GM21381 (cell line): Measurements from ENCODE around the gene SLC16A9.
A peak's percentile ranks its signal among the peaks of the same experiment; 100 is the strongest.
"Not testable (repeated sequence)": the region's sequence is repeated elsewhere in the genome, so short reads cannot be mapped to it uniquely, and the experiment has no call there.

Experiments used
- ATAC-seq: cut with Tn5 transposase; IDR thresholded peaks from one replicate; pipeline ENCODE4 v1.9.1; 2021; ENCODE audit warnings: mild to moderate bottlenecking, moderate library complexity; ENCODE audit not compliant: unreplicated experiment

SLC16A9 gene

DNA sequence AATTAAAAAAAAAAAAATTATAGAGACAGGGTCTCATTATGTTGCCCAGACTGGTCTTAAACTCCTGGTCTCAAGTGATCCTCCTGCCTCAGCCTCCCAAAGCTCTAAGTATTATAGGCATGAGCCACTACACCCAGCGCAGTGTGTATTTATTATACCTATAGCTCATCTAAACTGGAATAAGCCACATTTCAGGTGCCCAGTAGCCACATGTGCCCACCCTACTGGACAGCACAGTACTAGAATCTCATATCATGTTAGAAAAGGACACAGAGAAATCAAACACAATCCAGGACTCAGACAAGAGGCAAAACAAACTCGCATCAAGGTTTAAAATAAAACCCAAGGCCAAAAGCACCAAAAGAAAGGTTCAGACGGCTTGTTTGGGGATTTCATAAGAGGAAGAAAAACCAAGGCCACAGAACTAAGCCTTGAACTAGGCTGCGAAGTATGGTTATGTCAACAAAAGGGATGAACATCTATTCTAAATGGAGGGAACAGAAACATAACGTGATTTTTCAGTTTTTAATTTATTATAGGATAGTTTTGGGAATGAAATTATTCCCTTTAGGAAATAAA lies 32.3 kb downstream of the SLC16A9 start:
- no peak for ATAC-seq

DNA sequence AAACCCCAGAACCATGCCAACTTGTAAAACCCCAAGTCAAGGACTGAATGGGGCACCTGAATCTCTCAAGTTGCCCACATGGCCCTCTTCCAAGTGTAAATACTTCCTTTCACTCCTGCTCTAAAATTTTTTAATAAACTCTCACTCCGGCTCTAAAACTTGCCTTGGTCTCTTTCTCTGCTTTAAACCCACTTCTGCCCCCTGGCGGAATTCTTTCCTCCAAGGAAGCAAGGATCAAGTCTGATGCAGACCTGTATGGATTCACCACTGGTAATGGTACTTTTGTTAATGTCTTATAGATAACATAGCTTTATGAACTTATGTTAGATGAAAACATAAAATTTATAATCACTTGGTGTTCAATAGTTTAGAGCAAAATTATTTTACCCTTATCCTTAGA lies 33.8 kb downstream of the SLC16A9 start:
- no peak for ATAC-seq

DNA sequence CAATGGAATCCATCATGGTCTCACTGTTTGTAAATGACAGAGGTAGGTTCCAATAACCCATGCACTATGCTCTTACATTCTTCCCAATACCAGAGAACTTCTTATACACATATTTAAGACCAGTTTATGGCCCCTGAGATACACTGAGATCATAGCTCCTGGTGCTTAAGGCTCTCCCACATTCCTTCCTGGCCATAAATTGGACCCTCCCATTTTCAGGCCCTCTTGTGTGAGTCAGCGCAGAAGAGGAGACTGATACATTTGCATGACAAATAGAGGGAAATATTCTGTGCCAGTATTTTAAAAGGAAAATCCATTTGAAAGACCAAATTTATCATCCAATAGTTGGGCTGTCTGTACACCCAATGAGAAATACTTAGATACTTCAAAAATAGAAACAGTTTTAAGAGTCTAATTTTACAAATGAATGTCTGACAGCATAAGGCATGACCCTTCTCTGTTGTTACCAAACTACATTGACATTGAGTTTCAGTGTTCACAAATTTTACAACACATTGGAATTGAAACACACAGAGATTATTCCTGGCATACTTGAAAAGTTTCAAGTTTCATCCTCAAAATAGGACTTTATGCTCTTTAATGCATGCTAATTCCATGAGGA lies 35.3 kb downstream of the SLC16A9 start:
- no peak for ATAC-seq

DNA sequence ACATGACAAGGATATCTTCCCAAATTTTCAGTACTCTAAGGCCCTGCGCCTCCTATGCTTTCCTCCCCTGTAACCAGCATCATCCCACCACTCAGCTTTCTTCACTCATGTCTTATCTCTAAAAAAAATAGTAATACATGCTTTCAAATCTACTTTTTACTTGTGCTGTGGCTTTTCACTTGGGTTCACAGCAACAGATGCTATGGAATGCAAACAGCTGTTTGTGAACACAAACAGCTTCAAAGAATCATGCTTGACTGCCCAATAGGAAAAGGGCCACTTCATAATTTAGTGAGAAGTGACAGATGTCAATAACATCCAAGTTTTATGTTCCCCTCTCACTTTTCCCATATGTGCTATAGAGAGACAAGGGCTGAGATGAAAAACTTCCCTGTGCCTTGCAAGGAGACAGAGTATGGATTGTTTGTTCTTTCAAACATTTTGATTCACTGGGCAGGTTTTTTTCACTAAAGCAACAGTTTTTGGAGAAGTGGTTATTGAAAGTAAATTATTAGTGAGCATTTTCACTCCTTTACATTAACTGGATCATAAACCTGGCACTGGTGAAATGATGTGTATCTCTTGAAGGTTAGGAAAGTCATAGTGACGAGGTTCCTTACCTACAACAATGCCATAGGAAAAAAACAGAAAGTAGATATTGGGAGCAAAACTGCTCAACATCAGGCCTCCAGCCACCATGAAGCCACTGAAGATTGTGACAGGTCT lies 37.3 kb downstream of the SLC16A9 start:
- peak; percentile 46 for ATAC-seq

DNA sequence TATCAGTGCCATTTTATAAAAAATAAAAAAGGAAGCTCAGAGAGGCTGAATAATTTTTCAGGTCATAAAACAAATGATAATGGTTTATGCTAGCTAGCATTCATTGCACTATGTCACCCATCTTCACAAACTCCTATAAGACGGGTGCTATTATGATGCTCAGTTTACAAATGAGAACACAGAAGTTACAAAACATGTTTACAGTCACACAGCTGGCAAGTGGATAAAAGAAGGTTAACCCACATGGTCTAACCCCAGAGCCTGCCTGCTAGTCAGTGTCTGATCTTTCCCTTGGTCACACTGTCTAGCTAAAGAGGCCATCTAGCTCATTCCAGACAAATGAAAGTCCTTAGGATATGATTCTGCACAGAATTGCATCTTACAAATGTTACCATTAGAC lies 39.4 kb downstream of the SLC16A9 start:
- no peak for ATAC-seq

DNA sequence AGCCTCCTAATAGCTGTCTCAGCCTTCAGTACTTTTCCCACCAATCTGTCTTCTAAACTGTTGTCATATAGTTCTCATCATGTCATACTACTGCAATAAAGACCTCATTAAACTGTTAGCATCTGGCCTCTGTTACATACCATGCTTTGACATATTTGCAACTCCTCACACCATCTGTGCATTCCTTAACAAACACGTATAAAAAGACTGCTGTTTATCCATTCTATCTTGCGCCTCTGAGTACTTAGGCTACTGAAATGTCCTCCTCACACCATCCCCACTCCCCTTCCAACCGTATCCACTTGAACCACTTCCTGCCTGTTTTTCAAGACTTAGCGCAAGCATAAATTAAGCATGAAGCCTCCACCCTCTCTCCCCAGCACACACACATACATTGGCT lies 41.6 kb downstream of the SLC16A9 start:
- no peak for ATAC-seq

DNA sequence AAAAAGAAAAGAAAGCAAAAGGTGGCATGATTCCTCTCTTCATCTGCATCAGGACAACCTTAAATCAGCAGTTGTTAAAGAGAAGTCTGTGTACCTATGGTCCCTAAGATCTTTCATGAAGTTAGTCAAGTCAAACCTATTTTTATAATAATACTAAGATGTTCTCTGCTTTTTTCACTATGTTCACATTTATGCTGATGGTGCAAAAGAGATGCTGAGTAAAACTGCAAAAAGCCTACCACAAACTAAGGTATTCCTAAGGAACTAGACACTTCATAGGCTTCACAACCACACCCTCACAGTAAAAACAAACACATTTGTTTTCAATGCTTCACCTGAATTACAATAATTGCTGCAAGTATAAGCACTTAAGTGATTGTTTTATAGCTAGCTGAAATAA lies 43.3 kb downstream of the SLC16A9 start:
- ATAC-seq, result no peak

DNA sequence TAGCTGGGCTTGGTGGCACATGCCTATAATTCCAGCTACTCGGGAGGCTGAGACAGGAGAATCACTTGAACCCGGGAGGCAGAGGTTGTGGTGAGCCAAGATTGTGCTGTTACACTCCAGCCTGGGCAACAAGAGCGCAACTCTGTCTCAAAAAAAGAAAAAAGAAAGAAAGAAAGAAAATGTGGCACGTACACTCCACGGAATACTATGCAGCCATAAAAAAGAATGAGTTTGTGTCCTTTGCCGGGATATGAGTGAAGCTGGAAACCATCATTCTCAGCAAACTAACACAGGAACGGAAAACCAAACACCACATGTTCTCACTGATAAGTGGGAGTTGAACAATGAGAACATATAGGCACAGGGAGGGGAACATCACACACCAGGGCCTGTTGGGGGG lies 46.4 kb downstream of the SLC16A9 start:
- ATAC-seq, result not testable (repeated sequence)

DNA sequence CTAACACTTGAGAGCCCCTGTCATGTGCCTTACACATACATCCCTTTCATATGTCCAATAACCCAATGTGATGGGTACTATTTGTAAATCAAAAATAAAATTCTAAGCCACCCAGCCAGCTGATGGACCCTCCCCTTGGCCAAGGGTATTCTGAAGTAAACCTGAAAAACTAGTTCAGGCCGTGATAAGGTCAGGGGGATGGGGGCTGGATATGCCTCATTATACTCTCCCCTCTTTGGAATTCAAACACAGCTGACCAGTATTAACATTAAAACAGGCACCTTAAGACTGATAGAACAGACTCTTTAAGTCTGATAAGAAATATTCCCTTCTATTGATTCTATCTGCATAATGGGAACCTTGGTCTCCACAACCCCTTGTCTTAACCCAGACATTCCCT lies 51.9 kb downstream of the SLC16A9 start:
- no peak for ATAC-seq

DNA sequence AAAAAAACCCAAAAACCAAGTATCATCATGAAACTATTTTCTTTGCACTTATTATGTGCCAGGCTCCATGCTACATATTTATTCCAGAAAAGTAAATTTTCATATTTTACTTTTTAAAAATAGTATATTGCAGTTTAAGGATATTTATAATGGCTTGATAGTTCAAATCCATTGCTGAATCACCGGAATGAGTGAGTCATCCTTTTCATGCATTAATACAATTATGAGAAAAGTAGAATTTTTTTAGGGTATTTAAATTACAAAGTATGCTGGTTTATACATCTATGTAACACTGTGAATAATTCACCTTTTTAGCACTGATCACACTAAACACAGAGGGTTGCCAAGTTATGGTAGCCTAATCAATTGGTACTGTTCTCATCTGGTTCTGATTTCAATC lies 54.3 kb downstream of the SLC16A9 start:
- no peak for ATAC-seq

DNA sequence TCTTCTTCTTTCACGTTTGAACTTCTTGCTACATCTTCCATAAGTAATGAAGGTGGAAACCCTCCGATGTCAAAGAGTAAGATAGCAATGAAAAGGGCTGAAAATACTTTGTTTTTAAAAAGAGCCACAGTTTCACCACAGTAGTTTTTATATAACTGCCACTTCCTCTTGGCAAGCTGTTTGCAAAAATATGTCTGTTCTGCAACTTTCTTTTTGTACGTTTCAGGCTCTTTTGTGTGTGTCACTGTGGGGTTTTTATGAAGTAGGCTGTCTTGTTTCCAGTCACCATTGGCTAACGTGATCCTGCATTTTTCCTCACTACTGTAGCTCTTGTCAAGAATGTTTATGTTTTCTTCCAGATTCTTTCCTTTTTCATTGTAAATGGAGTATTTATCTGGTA lies 55.6 kb downstream of the SLC16A9 start:
- no peak for ATAC-seq

DNA sequence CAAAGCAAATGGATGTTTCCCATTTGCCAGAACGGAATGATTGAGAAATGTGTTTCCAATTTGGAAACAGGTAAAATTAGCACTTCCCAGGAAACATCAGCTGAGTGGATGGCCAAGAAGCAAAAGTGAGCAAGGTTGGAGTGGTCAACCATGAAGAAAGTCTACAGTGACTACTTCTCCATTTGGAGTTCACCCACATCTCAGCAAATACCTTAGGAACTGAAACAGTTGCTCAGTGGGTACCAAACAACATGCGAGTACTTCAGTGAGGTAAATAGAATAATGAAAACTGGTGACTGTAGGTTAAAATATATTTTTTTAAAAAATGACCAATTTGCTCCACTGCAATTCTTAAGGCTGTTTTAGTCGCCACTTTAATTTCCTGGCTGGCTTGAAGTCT lies 57.7 kb downstream of the SLC16A9 start:
- no peak for ATAC-seq

DNA sequence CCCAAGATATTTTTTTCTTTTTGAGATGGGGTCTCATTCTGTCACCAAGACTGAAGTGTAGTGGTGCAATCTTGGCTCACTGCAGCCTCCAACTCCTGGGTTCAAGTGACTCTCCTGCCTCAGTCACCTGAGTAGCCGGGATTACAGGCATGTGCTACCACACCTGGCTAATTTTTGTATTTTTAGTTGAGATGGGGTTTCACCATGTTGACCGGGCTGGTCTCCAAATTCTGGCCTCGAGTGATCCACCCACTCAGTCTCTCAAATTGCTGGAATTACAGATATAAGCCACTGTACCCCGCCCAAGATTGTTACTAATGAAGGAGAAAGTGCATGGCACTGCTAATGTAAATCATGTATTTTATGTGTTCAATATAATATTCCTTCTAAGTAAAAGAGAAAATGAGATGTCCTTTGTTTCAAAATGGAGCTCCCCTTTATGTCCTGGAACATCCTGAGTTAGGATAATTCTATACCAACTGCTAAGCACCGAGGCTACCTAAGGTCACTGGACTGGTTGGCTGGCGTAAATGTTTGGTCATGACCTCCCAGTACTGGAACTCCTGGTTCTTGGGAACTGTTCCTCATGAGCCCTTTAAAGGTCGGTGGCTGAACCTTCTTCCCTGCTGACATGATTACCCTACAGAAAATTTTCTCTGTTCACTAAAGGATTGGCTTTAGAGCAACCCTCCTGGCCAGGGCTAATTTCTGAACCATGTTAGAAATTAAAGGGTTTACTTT lies 59.9 kb downstream of the SLC16A9 start:
- no peak for ATAC-seq

DNA sequence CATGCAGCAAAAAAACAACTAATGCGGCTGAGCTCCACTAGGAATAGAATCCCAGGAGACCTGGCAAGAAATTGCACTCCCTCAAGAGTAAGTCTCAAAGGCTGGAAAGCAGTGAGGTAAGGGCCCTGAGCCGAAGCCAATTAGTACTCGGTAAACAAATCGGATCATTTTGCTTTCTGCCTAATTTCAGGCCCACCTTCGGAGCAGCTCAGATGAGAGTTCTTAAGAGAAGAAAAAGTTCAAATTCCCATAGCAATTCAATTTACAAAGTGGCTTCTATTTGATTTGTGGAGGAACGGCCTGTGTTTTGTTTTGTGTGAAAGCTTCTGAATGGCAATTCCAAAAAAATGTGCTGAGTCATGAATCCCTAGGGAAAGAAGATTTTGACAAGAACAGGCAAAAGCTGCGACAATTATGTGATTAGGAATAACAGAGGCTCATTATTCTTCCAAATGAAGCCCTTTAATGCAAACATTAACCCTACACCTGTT lies 60.9 kb downstream of the SLC16A9 start:
- no peak for ATAC-seq

DNA sequence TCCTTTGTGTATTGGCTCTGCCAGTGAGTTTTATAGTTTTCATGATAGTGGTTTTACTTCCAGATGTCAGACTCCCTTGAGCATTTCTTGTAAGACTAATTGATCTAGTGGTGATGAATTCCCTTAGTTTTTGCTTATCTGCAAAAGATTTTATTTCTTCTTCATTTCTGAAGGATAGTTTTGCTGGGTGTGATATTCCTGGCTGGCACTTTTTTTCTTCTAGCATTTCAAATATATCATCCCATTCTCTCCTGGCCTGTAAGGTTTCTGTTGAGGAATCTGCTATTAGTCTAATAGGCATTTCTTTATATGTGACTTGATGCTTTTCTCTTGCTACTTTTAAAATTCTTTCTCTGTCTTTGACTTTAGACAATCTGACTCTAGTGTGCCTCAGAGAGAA lies 64.8 kb downstream of the SLC16A9 start:
- ATAC-seq, result no peak

DNA sequence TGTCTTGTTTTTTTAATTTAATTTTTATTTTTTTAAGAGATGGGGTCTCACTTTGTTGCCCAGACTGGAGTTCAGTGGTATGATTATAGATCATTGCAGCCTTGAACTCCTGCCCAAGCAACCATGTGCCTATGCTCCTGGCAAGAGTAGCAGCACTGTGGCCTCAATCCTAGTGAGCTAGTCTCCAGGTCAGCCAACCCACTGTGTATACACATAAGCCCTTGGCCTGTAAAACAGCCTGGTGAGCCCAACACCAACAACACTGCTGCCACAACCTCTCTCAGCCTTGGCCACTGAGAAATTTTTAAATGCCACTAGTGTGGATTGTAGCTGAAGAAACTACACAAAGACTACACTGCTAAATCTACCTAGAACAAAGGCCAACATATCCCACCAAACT lies 68.0 kb downstream of the SLC16A9 start:
- ATAC-seq, result not testable (repeated sequence)

DNA sequence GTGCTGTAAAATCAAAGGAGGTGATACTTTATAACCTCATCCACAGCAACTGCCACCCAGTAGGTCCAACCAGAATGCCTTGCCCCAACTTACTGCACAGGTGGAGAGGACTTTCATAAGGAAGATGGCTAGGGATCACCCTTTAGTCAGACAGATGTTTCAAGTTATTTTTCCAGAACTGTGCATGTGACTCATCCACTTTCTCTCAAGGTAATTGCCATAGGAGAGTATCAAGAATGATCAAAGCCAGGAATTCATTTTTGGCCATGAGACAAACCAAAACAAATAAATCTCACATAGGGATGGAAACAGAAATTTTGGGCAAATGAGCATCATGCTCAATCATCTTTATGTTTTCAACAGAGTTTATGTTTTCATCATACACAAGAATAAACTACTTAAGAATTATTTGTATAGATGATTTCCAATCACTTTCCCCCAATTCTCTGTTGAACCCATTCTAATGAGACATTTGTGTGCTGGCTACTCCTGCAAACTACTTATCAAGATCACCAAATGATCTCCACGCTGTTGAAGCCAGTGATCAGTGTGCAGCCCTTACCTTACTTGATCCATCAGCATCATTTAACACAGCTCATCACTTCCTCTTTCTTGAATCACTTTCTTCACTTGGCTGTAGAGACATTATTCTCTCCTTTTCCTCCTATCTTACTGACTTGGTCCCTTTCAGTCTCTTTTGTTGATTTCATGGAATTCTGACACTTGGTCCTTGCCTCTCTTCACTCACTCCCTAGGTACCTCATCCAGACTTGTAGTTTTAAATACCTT lies 74.0 kb downstream of the SLC16A9 start:
- no peak for ATAC-seq

DNA sequence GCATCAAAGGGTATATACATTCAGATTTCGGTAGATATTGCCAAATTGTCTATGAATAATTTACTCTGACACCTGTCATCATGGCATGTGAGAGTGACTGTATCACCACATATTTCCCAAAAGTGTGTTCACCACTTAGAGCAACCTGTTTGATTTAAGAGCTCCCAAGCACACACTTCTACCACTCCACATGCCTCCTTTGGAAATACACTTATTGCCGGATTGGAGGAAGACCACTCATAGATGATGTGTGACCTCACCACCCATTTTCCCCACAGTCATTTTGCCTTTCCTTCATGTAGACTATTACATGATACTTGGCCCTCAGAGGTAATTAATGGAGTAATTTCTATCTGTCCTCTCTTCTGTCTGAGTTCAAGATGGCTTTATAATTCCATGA lies 75.5 kb downstream of the SLC16A9 start:
- ATAC-seq, result no peak

DNA sequence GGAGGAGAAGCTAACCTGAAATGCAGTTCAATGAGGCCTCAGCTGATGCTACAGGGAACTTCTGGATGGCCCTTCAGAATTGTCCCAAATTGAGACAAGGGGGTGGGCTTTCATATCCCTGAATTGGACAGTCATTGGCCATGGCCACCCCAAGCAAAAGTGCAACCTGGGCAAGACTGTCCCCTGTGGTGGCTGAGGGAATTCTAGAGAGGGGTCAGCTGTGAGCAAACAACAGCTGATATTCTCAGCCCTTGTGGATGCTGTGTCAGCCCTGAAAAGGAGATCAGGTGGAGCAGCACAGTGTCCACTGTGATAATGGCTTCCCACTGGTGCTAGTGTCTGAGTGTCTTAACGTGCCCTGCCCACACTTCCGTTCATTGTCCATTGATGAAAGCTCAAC lies 76.6 kb downstream of the SLC16A9 start:
- ATAC-seq, result no peak

DNA sequence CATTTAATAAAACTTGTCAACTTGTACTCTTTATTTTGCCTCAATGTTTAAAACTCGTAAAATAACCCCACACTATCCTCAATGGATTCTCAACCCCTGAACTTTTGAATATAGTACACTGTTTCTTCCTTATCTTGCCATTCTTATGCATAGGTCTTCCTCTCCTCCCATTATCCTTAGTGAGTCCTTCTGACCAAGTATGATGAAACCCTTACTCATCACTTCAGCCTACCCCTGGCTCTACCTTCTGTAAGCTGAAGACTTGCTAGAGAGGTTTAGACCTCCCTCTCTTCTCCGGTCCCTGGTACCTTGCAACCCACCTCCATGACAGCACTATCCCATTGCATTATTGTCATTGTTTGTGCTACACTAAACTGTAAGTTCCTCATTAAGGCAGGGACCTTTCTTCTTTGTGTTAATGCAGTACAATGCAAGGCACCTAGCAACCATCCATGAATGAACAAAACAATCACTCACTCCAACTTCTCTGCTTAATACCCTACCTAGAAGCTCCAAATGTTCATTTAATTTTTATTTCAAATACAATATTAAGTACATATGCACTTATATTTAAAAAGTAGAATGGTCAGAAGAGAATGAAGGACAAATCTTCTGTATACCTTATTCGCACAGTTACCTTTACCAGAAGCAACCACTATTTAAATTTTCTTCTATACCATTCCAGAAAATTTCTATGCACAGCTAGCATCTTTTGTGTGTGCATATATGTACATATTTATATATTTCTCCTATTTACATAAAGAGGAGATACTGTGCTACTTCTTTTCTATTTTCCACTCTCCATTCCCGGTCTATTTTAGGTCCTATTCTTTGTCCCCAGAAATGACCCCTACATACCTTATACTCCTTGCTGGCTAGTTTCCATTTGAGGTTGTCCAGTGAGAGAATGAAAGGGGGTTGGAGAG lies 77.5 kb downstream of the SLC16A9 start:
- no peak for ATAC-seq
